Liver (tissue), 3 donors: ENCODE measurements around the gene AMZ1.

Experiments
- ATF3 ChIP-seq: IDR thresholded peaks from 2 replicates; pipeline ENCODE4 v1.6.1; 2016; ENCODE audit warnings: antibody characterized with exemption
- CTCF ChIP-seq: fragments of 150-350 bp; IDR thresholded peaks from 2 replicates; pipeline ENCODE4 v1.5.1; 2017; ENCODE audit warnings: improper control_type of control experiment, low read depth, low read length; ENCODE audit not compliant: missing input control
- EGR1 ChIP-seq, 2 donors: IDR thresholded peaks; 2 replicates each; pipeline ENCODE4 v1.6.1; 2016 to 2018; ENCODE audit warnings: antibody characterized with exemption in 2 of 2, low read depth in 2 of 2
- FOXA1 ChIP-seq: IDR thresholded peaks from 2 replicates; pipeline ENCODE4 v1.6.1; 2016; ENCODE audit warnings: antibody characterized with exemption
- HNF4G ChIP-seq: IDR thresholded peaks from 2 replicates; pipeline ENCODE4 v1.6.1; 2016; ENCODE audit warnings: antibody characterized with exemption
- JUND ChIP-seq, 2 donors: IDR thresholded peaks; 2 replicates each; pipeline ENCODE4 v1.6.1; 2016; ENCODE audit warnings: antibody characterized with exemption in 2 of 2
- REST ChIP-seq: IDR thresholded peaks from 2 replicates; pipeline ENCODE4 v1.6.1; 2016; ENCODE audit warnings: antibody characterized with exemption, mild to moderate bottlenecking
- TAF1 ChIP-seq: conservative IDR thresholded peaks from 2 replicates; pipeline ENCODE4 v1.6.1; 2016; ENCODE audit warnings: antibody characterized with exemption, mild to moderate bottlenecking
- donor health status: healthy.
- donor health status: healthy.

GRCh38 chr7:2732388-2732787, 44.4 kb downstream of the AMZ1 start:
- no peak for TF ChIP-seq CTCF
- TF ChIP-seq ATF3: no peak
- no peak for TF ChIP-seq TAF1
- TF ChIP-seq EGR1 (IDR thresholded peaks at IDR 0.05; ENCODE audit: low read depth in 2 of 2): no peak
- TF ChIP-seq REST: no peak
- TF ChIP-seq HNF4G: no peak
- TF ChIP-seq JUND (IDR thresholded peaks at IDR 0.05): no peak
- no peak for TF ChIP-seq FOXA1
